ENCODE results near the gene FBRSL1.

FBRSL1 gene

DNA sequence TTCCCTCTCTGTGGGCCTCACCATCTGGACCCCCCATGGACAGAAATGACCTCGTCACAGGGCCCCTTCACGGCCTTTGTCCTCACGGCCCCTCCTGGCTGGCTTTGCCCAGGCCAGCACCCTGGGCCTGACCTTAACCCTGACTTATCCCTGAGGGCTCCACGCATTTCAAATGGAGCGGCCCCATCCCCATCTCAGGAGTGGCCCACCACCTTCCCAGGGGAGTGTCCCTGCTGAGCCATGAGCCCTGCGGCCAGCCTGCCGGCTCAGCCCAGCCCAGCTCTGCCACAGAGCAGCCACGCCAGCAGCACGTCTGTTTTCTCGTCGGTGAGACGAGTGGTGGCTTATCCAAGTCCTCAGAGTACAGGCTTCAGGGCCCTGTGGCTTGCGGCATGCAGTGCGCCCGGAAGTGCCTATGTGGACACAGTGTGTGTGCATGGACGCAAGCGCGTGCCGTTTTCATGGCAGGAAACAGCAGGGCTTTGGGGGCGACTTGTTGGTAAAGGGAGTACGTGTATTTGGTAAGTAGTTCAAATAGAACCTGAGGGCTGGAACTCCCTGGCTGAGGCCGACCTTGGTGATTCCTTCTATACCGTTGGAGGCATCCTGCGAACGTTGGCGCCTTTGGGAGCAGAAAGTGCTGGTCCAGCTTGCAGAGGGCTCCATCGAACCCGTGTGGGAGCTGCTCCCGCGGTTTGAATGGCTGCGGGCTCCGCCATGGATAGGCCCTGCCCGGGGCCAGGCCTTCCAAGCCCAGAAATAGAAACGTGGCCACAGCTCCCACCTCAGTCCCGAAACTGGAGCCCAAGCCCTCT, 68.3 kb downstream of the FBRSL1 start:
- no peak for TF ChIP-seq ISL1 (CRISPR knock-in tag; IDR thresholded peaks at IDR 0.05)
- no peak for TF ChIP-seq RARB (CRISPR knock-in tag; IDR thresholded peaks at IDR 0.05)
- no peak for TF ChIP-seq GLIS3 (CRISPR knock-in tag; IDR thresholded peaks at IDR 0.05)
- TF ChIP-seq ZFP3 (CRISPR knock-in tag; IDR thresholded peaks at IDR 0.05), result no peak
- TF ChIP-seq ESRRG (CRISPR knock-in tag; IDR thresholded peaks at IDR 0.05), result no peak
- no peak for TF ChIP-seq ZNF565 (CRISPR knock-in tag; conservative IDR thresholded peaks at IDR 0.05; ENCODE audit: low read depth)
- TF ChIP-seq ARNTL (CRISPR knock-in tag; IDR thresholded peaks at IDR 0.05; ENCODE audit: borderline replicate concordance, low read depth), result no peak
- TF ChIP-seq CSDC2 (CRISPR knock-in tag; IDR thresholded peaks at IDR 0.05), result no peak
- no peak for TF ChIP-seq ZFP30 (CRISPR knock-in tag; IDR thresholded peaks at IDR 0.05)
- TF ChIP-seq, protein P1, sequence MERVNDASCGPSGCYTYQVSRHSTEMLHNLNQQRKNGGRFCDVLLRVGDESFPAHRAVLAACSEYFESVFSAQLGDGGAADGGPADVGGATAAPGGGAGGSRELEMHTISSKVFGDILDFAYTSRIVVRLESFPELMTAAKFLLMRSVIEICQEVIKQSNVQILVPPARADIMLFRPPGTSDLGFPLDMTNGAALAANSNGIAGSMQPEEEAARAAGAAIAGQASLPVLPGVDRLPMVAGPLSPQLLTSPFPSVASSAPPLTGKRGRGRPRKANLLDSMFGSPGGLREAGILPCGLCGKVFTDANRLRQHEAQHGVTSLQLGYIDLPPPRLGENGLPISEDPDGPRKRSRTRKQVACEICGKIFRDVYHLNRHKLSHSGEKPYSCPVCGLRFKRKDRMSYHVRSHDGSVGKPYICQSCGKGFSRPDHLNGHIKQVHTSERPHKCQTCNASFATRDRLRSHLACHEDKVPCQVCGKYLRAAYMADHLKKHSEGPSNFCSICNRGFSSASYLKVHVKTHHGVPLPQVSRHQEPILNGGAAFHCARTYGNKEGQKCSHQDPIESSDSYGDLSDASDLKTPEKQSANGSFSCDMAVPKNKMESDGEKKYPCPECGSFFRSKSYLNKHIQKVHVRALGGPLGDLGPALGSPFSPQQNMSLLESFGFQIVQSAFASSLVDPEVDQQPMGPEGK (CRISPR knock-in tag; IDR thresholded peaks at IDR 0.05; ENCODE audit: borderline replicate concordance), result no peak
- TF ChIP-seq SNAI2 (CRISPR knock-in tag; IDR thresholded peaks at IDR 0.05), result no peak
- no peak for TF ChIP-seq TCF4 (CRISPR knock-in tag; IDR thresholded peaks at IDR 0.05; ENCODE audit: borderline replicate concordance)
- TF ChIP-seq PPARA (CRISPR knock-in tag; IDR thresholded peaks at IDR 0.05; ENCODE audit: borderline replicate concordance), result no peak
- TF ChIP-seq BACH2 (CRISPR knock-in tag; IDR thresholded peaks at IDR 0.05; ENCODE audit: borderline replicate concordance), result no peak
- no peak for ATAC-seq

- no peak for TF ChIP-seq ZFP30 (CRISPR knock-in tag; IDR thresholded peaks at IDR 0.05)
- no peak for TF ChIP-seq RARB (CRISPR knock-in tag; IDR thresholded peaks at IDR 0.05)
- no peak for TF ChIP-seq ZC3H10 (CRISPR knock-in tag; IDR thresholded peaks at IDR 0.05)
- no peak for TF ChIP-seq POU6F1 (CRISPR knock-in tag; IDR thresholded peaks at IDR 0.05; ENCODE audit: borderline replicate concordance, low read depth)
- no peak for TF ChIP-seq PPARA (CRISPR knock-in tag; IDR thresholded peaks at IDR 0.05; ENCODE audit: borderline replicate concordance)
- TF ChIP-seq CSDC2 (CRISPR knock-in tag; IDR thresholded peaks at IDR 0.05), result no peak
- no peak for TF ChIP-seq BACH2 (CRISPR knock-in tag; IDR thresholded peaks at IDR 0.05; ENCODE audit: borderline replicate concordance)
- no peak for TF ChIP-seq ZFP3 (CRISPR knock-in tag; IDR thresholded peaks at IDR 0.05)
- no peak for TF ChIP-seq SNAI2 (CRISPR knock-in tag; IDR thresholded peaks at IDR 0.05)
- TF ChIP-seq ESRRG (CRISPR knock-in tag; IDR thresholded peaks at IDR 0.05), result no peak
- no peak for TF ChIP-seq CSRNP3 (CRISPR knock-in tag; IDR thresholded peaks at IDR 0.05)
- no peak for TF ChIP-seq TCF4 (CRISPR knock-in tag; IDR thresholded peaks at IDR 0.05; ENCODE audit: borderline replicate concordance)
- no peak for TF ChIP-seq ZNF565 (CRISPR knock-in tag; conservative IDR thresholded peaks at IDR 0.05; ENCODE audit: low read depth)
- TF ChIP-seq ZNF70 (CRISPR knock-in tag; IDR thresholded peaks at IDR 0.05), result no peak
- TF ChIP-seq GLIS3 (CRISPR knock-in tag; IDR thresholded peaks at IDR 0.05), result no peak
- no peak for TF ChIP-seq ISL1 (CRISPR knock-in tag; IDR thresholded peaks at IDR 0.05)
- ATAC-seq, result no peak
Measured at GRCh38 chr12:132558861-132559623, 69.1 kb downstream of the FBRSL1 start.

GRCh38 chr12:132559652-132560363, 69.9 kb downstream of the FBRSL1 start:
- peak; percentile 66 for ATAC-seq
- TF ChIP-seq CSRNP3 (CRISPR knock-in tag; IDR thresholded peaks at IDR 0.05), result no peak
- TF ChIP-seq ZNF565 (CRISPR knock-in tag; conservative IDR thresholded peaks at IDR 0.05; ENCODE audit: low read depth), result no peak
- TF ChIP-seq ZFP3 (CRISPR knock-in tag; IDR thresholded peaks at IDR 0.05), result no peak
- no peak for TF ChIP-seq ISL1 (CRISPR knock-in tag; IDR thresholded peaks at IDR 0.05)
- no peak for TF ChIP-seq POU6F1 (CRISPR knock-in tag; IDR thresholded peaks at IDR 0.05; ENCODE audit: borderline replicate concordance, low read depth)
- TF ChIP-seq TSHZ2 (CRISPR knock-in tag; IDR thresholded peaks at IDR 0.05), result no peak
- TF ChIP-seq ZFP30 (CRISPR knock-in tag; IDR thresholded peaks at IDR 0.05), result no peak
- TF ChIP-seq OSR1 (CRISPR knock-in tag; IDR thresholded peaks at IDR 0.05), result no peak
- no peak for TF ChIP-seq ARNTL (CRISPR knock-in tag; IDR thresholded peaks at IDR 0.05; ENCODE audit: borderline replicate concordance, low read depth)
